Breast epithelium (tissue), 3 donors: Measurements from ENCODE around the gene TPD52L1.

ENCODE experiments used
- POLR2A ChIP-seq: fragments of 450-650 bp; IDR thresholded peaks from one replicate; pipeline ENCODE4 v1.6.1; 2016; ENCODE audit warnings: antibody characterized with exemption, mild to moderate bottlenecking, moderate library complexity
- POLR2AphosphoS5 ChIP-seq, 3 donors: sonication (generic); formaldehyde crosslinking; IDR thresholded peaks; one replicate each; pipeline ENCODE4 v1.6.1; 2017; ENCODE audit warnings: antibody characterized with exemption in 3 of 3
- TF ChIP-seq, protein P1 (sequence below), 3 donors: fragments of 450-650 bp; IDR thresholded peaks; one replicate each; pipeline ENCODE4 v1.5.1; 2016 to 2017; ENCODE audit warnings: antibody characterized with exemption in 3 of 3, mild to moderate bottlenecking in 3 of 3, moderate library complexity in 3 of 3

DNA sequence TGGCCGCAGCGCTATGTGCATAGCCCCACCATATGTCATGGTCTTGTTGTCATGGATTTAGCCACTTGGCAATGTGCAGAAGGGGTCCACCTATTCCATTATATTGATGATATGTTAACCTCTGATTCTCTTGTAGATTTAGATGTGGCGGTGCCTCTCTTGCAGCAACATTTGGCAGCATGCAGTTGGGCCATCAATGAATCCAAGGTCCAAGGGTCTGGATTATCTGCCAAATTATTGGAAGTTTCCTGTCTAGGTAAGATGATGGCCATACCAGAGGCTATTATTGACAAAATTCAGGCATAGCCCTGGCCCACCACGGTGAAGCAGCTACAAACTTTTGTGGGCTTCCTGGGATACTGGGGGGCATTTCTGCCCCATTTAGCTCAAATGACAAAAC lies 116.8 kb downstream of the TPD52L1 start:
- TF ChIP-seq POLR2AphosphoS5 (IDR thresholded peaks at IDR 0.05) (no peak), POLR2A (no peak)
- TF ChIP-seq, protein P1, sequence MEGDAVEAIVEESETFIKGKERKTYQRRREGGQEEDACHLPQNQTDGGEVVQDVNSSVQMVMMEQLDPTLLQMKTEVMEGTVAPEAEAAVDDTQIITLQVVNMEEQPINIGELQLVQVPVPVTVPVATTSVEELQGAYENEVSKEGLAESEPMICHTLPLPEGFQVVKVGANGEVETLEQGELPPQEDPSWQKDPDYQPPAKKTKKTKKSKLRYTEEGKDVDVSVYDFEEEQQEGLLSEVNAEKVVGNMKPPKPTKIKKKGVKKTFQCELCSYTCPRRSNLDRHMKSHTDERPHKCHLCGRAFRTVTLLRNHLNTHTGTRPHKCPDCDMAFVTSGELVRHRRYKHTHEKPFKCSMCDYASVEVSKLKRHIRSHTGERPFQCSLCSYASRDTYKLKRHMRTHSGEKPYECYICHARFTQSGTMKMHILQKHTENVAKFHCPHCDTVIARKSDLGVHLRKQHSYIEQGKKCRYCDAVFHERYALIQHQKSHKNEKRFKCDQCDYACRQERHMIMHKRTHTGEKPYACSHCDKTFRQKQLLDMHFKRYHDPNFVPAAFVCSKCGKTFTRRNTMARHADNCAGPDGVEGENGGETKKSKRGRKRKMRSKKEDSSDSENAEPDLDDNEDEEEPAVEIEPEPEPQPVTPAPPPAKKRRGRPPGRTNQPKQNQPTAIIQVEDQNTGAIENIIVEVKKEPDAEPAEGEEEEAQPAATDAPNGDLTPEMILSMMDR (IDR thresholded peaks at IDR 0.05): no peak
